Fibroblast of mammary gland (primary cell): ENCODE results near the gene ELMOD1.

Experiments used
- DNase-seq: peaks from one replicate; pipeline ENCODE4 v3.0.0-alpha.2; 2010; ENCODE audit warnings: low read depth
- H3K4me3 ChIP-seq: 2 replicates; pipeline ENCODE4 v1.5.1; 2011; ENCODE audit warnings: low read depth, mild to moderate bottlenecking, low read length, moderate library complexity; ENCODE audit not compliant: control insufficient read depth
- TF ChIP-seq, protein P1 (sequence below): conservative IDR thresholded peaks from 2 replicates; pipeline ENCODE4 v1.5.1; 2011; ENCODE audit warnings: low read depth, low read length, inconsistent platforms; ENCODE audit not compliant: control insufficient read depth, insufficient read depth

Gene ELMOD1

DNA sequence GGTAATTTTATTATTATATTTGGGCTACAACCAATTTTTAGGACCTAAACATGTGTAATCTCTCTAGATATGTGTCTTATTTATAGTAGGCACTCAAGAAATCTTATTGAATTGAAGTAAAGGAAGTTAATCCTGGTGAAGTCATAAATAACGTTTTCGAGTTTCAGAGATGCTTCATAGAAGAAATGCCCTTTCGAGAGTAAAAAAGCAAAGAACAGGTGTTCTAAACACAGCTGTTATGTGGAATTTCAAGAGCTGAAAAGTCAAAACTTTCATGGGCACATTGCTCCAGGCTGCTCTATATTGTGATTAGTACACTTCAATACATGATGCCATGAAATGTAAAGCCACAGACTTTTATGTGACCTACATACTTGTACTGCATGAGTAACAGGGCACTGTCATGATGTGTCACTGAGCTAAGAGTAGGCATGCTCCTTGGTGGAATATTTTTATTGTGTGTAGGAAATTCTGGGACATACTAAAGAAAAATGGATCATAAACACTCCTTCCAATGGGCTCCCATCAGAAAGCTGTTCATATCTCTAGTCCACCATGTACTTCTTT lies 7.2 kb upstream of the ELMOD1 start:
- TF ChIP-seq, protein P1, sequence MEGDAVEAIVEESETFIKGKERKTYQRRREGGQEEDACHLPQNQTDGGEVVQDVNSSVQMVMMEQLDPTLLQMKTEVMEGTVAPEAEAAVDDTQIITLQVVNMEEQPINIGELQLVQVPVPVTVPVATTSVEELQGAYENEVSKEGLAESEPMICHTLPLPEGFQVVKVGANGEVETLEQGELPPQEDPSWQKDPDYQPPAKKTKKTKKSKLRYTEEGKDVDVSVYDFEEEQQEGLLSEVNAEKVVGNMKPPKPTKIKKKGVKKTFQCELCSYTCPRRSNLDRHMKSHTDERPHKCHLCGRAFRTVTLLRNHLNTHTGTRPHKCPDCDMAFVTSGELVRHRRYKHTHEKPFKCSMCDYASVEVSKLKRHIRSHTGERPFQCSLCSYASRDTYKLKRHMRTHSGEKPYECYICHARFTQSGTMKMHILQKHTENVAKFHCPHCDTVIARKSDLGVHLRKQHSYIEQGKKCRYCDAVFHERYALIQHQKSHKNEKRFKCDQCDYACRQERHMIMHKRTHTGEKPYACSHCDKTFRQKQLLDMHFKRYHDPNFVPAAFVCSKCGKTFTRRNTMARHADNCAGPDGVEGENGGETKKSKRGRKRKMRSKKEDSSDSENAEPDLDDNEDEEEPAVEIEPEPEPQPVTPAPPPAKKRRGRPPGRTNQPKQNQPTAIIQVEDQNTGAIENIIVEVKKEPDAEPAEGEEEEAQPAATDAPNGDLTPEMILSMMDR = no peak
- peak; percentile 37 for DNase-seq
- no peak overlapping the region for H3K4me3 ChIP-seq

DNA sequence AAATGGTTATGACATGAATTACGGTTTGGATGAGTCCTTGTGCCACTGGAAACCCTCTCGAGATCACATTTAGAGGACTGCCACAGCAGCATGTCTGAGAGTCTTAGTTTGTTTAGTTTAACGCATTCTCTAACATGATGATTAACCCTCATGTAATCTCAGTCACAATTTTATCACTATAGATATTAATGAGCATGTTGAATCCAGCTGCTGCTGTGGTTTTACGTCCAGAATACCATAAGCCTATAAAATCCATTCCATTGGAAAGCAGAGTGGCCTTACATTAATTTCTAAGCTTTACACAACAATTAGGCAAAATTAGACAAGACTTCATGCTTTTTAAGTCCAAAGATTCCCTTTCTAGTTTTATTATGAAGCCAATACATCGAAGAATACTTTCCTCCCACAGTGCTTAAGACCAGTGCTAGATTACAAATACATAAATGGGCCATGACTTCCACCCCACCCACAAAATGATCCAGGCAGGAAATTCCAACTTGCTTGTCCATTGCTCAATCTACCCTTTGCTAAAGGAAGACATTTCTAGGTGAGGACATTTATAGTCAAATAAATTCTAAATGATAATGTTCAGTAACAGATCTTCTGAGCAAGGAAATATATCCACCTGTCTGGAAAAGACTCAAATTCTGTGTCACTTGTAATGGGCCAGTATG lies 3.5 kb upstream of the ELMOD1 start:
- no peak overlapping the region for H3K4me3 ChIP-seq
- TF ChIP-seq, protein P1 = no peak
- peak; percentile 10 for DNase-seq

DNA sequence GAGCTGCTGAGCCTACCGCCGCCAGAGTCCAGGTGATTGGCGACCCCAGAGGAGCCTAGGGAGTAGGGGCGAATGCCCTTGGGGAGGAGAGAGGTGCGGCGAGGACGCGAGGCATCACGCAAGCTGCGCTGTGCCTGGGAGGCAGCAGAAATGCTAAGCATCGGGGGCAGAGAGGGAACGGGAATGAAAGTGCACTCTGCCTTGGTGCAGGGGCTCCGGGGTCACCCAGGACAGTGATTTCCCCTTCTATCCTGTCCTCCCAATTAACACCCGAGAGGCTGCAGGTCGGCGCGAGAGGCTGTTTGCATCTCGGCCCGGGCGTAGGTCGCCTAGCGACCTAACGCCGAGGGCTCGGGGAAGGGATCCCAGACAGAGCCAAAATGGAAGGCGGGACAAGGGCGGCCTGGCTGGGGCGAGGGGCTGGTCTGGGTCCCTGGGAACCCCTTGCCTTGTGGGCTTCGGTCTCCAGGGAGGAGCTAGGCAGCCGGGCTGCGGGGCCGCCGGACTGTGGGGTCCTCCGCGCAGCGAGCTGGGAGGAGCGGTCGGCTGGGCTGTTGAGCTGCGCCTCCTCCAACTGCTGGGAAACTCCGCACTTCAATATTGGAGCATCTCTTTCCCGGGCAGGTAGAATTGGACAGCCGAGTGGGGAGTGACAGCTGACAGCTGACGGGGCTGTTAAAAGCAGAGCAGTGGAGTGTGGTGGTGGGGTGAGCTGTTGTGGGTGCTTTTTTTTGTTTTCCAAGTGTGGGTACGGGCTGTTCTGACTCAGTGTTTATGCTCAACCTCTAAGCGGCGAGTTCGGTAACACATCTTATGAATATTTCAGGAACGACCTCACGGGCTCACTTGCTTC lies 657 bp downstream of the ELMOD1 start:
- TF ChIP-seq, protein P1 = no peak
- peak; percentile 22 for DNase-seq
- peak overlapping the region; percentile 51 for H3K4me3 ChIP-seq

DNA sequence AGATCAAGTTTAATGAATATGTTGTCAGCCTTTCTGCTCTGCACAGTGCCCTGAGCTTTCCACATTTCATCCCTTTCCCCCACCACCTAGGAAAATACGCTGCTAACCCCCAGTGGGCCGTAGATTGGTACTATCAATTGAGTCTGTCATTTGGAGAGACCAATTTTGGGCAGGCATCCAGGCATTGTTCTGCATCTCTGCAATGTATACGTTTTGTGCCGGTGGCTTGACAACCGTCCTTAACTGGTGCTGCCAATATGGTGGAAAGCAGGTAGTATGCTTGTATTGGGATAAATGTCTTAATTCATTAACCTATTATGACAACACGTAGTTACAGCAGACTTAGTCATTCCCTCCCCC lies 1.3 kb downstream of the ELMOD1 start:
- H3K4me3 ChIP-seq = no peak overlapping the region
- no peak for DNase-seq
- TF ChIP-seq, protein P1 = no peak

DNA sequence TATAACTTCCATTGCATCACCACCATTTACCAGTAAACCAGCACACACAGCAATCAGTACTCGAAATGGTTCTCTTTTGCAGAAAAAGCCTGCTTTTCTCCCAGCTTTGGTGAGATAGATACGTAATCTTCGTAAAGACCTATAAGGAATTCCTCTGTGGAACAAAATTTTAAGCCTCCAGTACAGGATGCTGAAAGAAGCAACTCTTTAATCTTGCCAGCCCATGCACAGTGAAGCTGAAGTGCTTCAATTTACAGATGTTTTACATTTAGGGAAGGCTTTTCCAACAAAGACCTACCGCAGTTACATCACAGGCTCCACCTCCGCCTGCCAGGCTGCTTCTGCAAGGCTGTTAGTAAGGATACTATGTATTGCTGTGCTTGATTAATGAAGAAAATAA lies 1.9 kb downstream of the ELMOD1 start:
- DNase-seq = no peak
- TF ChIP-seq, protein P1 = no peak
- no peak overlapping the region for H3K4me3 ChIP-seq

DNA sequence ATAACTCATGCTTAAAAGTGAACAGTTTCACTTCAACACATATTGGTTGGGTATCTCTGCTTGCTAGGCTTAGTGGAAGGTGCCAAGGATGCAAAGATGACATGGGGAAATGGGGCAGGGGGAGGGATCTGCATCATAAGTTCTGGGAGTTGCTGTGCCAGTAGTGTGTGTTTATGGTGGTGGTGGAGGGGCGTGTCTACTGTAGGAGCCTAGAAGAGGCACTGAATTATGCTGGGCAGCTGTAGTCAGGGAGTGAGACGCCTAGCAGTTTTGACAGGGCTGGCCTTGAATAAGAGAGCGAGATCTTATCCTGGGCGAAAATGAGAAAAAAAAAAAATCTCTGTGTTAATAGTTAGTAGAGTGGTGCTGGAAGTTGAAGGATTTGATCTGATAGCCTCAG lies 3.0 kb downstream of the ELMOD1 start:
- TF ChIP-seq, protein P1 = no peak
- DNase-seq = no peak
- no peak overlapping the region for H3K4me3 ChIP-seq
